GM12873 (cell line): ENCODE measurements around the gene ABTB2.

Source experiments
- TF ChIP-seq, protein P1 (sequence below): IDR thresholded peaks from 2 replicates; pipeline ENCODE4 v1.5.1; 2012; ENCODE audit warnings: low read depth, mild to moderate bottlenecking, moderate library complexity, low read length, control low read depth; ENCODE audit not compliant: insufficient read depth; ENCODE audit errors: missing control alignments

ABTB2 gene

DNA sequence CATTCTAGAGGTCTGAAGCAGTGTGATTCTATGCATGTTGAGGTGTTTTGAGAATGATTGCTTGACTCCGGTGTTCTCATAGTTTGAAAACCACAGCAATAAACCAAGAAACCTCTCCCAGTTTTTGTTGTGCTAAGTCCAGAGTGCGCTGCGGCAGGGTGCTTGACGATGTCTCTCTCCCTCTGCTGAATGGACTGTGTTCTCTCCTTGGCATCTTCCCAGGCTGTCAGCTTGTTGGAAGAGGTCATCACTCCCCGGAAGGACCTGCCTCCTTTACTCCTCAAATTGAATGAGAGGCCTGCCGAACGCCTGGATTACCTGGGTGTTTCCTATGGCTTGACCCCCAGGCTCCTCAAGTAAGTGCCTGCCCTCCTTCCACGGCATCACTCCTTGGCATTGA is 221.4 kb downstream of the ABTB2 start:
- TF ChIP-seq, protein P1, sequence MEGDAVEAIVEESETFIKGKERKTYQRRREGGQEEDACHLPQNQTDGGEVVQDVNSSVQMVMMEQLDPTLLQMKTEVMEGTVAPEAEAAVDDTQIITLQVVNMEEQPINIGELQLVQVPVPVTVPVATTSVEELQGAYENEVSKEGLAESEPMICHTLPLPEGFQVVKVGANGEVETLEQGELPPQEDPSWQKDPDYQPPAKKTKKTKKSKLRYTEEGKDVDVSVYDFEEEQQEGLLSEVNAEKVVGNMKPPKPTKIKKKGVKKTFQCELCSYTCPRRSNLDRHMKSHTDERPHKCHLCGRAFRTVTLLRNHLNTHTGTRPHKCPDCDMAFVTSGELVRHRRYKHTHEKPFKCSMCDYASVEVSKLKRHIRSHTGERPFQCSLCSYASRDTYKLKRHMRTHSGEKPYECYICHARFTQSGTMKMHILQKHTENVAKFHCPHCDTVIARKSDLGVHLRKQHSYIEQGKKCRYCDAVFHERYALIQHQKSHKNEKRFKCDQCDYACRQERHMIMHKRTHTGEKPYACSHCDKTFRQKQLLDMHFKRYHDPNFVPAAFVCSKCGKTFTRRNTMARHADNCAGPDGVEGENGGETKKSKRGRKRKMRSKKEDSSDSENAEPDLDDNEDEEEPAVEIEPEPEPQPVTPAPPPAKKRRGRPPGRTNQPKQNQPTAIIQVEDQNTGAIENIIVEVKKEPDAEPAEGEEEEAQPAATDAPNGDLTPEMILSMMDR, result no peak

DNA sequence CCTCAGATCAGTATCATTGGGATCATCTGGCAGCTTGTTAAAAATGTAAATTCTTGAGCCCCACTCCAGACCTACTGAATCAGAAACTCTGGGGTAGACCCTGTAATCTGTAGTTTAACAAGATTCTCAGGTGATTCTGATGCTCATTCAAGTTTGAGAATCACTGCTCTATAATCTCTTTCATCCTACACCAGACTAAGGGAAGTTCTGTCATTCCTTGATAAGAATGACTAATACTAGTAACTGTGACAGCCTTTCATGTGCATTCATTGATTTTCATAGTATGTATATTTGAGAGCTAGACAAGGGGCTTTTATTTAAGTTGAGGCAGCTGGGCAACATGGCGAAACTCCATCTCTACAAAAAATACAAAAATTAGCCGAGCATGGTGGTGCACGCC is 222.4 kb downstream of the ABTB2 start:
- TF ChIP-seq, protein P1, result no peak

DNA sequence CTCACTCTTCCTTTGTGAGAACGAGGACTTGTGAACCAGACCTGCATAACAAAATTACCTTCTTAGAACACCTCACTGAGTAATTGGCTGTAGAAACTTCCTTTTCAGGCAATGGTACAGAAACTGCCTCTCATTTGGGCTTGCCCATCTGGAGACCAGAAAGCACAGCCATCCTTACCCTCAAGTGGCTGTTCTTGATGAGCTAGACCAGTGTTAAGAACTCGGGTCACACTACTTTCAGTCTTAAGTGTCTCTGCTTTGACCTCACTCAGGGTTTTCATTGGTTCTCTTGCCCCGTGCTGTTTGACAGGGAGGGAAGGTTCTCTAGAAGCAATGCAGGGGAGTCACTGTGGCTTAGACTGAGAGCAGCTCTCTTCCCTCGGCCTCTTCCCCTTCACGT is 223.0 kb downstream of the ABTB2 start:
- TF ChIP-seq, protein P1, result no peak

DNA sequence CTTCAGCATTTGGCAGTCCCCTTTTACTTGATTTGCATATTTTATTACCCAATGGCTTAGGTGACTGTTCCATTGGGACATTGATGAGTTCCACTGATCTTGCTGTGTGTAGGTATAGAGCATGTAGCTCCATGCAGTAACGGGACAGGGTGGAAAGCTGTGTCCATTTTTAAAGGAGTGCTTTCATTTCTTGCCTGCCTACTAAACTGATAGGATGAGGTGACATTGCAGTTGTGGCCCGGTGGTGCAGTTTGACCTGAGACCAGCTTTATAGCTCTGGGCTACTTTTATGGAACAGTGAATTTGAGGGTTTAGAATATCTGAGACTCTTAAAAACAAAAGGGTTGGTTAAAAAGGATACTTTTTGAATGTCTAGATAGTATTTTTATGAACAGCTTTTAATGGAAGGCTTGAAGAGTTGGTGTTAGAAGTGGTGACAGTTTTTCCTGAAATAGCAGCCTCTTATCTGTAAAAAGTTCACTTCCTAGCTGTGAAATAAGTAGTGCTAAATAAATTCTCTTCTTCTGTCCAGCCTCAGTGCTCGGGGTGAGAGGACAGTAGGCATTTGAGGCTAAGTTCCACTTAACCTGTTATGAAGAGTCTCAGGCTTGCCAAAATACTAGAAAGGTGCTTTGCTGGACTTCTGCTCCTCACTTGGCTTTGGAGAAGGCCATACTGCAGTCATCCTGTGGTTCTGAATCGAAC is 225.4 kb downstream of the ABTB2 start:
- TF ChIP-seq, protein P1, result no peak

DNA sequence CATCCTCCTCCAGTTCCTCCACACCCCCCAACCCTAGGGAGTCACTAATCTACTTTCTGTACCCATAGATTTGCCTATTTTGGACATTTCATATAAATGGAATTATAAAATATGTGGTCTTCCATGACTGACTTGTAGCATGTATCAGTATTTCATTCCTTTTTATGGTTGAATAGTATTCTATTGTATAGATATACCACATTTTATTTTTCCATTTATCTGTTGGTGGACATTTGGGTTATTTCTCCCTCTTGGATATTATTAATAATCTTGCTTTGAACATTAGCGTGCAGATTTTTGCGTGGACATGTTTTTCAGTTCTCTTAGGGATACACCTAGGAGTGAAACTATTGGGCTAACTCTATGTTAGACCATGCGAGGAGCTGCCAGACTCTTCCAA is 229.0 kb downstream of the ABTB2 start:
- TF ChIP-seq, protein P1, result no peak

DNA sequence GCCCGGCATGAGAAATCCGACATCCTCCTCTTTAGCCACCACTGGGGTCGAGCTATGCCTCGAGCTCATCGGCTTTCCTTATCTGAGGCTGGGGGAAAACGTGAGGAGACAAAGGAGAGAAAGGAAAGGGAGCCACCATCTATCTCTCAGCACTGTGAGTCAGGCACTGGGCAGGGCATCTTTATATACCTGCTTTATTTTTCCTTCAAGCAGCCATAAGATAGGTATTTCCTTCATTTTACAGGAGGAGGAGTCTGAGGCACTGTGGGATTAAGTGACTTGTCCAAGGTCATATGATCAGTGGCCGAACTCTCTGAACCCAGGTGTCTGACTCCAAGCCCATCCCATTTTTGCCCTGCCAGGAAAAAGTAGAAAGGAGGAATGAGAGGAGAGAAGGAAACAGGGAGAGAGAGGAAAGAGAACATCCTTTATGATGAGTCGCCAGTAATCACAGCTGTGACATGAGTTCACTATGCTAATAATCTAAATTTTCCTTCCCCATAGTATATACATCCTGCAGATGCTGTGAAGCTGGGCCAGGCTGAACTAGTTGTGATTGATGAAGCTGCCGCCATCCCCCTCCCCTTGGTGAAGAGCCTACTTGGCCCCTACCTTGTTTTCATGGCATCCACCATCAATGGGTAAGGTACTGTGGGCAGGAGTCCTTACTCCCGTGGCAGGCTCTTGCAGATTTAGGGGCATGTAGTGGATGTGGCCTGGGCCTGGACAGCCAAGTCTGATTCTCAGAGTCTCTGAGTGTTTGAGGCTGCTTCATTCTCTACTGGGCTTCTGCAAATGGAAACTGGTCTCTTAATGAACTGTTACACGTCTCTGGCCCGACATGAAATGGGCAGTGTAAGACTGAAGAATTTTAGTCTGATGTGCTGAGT is 230.6 kb downstream of the ABTB2 start:
- TF ChIP-seq, protein P1, result no peak

DNA sequence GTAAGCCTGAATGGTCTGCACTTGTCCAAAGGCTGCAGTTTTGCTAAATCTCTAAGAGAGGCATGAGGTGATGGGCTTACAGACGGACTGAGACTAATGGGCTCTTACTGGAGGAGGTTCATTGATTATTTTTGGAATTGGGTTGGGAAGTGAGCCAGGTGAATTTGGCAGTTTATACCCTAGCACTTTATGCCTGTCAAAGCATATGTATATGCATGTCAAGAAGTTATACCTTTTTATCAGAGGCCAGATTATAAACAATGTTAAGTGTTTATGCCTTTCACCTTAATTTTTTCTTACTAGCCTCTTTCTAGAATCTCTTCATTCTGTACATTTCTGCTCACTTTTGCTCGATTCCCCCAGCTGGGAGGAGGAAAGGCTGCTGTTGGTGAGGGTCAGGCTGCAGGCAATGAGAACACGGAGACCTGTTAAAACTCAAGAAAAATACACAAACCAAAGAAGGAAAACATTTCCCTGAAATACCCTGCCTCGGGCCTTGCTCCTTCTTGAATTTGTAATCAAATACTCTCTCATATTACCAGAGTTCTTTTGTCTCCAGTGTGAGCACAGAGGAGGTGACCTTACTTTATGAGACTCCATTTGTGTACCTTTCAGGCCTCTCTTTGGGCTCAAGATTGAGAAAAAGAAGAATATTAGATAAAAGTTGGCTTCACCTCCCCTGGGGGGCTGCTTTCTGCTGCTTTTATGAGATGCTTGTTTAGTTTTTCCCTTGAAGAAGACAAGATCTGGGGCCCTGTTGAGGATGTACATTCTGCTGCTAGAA is 232.7 kb downstream of the ABTB2 start:
- TF ChIP-seq, protein P1, result no peak
